Measurements from ENCODE around the gene HECTD1.
"Not testable (repeated sequence)": the region's sequence is repeated elsewhere in the genome, so short reads cannot be mapped to it uniquely, and the experiment has no call there.

Gene HECTD1

DNA sequence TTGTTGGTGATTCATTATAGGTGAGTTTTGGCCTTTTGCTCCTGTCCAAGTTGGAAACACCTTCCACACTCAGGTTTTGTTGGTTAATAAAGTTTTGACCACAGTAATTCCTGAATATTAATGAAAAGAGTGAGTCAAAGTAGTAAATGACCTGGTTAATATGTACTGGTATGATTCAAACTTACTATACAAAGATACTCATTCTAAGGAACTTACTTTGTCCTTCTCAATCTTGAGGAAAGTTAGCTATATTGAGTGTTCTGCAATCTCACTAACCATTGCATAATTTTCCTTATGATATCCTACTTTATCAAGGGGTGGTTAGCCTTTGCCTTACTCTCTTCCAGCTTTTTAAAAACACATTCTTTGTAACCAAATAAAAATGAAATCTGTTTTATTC is 20.9 kb upstream of the HECTD1 start:
- DNase-seq (ENCODE audit: low spot score), result no peak

DNA sequence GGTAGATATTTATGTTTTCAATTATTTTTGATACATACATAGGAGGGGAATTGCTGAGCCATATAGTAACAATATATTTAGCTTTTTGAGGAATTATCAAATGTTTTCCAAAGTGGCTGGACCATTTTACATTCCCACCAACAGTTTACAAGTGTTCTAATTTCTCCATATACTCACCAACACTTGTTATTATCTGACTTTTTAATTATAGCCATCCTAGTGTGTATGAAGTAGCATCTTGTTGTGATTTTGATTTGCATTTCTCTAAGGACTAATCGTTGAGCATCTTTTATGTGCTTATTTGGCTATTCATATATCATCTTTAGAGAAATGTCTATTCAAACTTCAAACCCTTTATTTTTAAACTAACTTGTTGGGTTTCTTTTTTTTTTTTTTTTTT is 17.2 kb upstream of the HECTD1 start:
- DNase-seq (ENCODE audit: low spot score), result no peak

GRCh38 chr14:31223331-31223730 is 15.7 kb upstream of the HECTD1 start:
- no peak for DNase-seq (ENCODE audit: low spot score)

- DNase-seq (ENCODE audit: low spot score), result no peak
These were observed 15.2 kb upstream of the HECTD1 start for GRCh38 chr14:31222834-31223233.

GRCh38 chr14:31221266-31221665 is 13.7 kb upstream of the HECTD1 start:
- no peak for DNase-seq (ENCODE audit: low spot score)

DNA sequence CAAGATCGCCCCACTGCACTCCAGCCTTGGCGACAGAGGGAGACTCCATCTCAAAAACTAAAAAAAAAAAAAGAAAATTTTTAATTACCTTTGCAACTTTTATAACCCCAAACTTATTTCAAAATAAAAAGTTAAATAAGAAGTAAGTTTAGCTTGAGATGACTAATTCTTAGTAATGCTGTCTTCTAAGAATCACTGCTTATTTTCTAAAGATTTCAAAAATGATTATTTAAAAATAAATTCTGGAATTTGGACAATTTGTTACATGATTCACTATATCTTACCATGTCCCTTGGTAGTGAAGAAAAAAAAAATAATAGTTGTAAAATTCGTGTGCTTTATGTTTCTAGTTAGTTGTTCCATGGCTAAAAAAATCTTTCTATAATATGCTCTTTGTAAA is 11.6 kb upstream of the HECTD1 start:
- DNase-seq (ENCODE audit: low spot score), result no peak

- DNase-seq (ENCODE audit: low spot score), result no peak
These were observed 8.8 kb upstream of the HECTD1 start for GRCh38 chr14:31216359-31216758.

GRCh38 chr14:31212893-31213292 is 5.3 kb upstream of the HECTD1 start:
- DNase-seq (ENCODE audit: low spot score), result no peak

GRCh38 chr14:31209605-31210004 is 2.0 kb upstream of the HECTD1 start:
- no peak for DNase-seq (ENCODE audit: low spot score)

DNA sequence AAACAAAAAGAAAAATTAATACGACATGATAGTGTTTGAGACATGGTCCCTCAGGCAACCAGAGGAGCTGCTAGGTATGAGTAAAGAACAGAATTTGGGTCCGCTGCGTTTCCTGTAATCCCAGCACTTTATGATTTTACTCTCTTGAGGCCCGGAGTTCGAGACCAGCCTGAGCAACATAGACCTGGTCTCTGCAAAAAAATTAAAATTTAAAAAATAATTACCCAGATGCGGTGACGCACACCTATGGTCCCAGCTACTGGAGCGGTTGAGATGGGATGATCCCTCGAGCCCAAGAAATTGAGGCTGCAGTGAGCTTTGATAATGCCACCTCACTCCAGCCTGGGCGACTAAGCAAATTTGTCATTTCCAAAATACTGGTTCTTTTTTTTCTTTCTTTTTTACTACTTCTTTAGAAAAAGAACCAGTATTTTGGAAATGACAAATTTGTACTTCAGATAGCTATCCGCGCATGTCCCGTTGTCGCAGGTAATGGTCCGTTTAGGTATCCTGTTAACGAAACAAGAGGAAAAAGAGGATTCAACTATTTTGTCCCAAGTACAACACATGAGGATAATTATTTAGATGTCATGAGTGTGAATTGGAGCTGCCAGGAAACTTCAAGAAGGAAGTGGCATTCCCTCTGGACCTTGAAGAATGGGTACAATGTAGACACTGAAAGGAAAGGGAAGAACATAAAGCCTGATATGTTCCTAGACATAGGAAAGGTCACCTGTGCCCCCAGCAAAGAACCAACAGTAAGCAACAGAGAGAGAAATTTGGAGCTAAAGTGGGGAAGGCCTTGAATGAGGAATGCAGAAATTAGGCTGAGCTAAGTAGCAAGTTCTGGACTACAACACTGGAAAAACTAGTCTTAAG is 1.2 kb upstream of the HECTD1 start:
- no peak for DNase-seq (ENCODE audit: low spot score)

DNA sequence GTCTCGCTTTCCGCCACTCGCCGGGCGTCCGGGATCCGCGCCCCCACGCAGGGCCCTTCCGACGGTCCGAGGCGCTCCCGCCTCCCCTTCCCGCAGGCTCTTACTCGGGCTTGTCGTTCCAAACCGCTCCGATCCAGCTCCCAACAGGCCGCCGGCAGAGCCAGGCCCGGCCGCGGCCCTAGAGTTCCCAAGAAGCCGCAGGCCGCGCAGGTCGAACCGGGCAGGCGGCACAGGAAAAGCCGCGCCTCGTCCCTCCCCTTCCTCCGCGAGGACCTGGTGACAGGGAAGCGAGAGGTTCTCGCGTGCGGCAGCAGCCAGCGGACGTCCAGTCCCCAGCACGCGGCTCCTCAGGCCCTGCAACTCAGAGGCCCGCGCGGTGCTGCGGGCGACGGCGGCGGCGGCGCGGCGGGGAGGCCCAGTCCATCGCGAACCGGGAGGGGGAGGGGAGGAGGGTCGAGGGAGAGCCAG is 272 bp downstream of the HECTD1 start:
- DNase-seq (ENCODE audit: low spot score), result peak; percentile 84

GRCh38 chr14:31206536-31207286 is 882 bp downstream of the HECTD1 start:
- DNase-seq (ENCODE audit: low spot score), result no peak

DNA sequence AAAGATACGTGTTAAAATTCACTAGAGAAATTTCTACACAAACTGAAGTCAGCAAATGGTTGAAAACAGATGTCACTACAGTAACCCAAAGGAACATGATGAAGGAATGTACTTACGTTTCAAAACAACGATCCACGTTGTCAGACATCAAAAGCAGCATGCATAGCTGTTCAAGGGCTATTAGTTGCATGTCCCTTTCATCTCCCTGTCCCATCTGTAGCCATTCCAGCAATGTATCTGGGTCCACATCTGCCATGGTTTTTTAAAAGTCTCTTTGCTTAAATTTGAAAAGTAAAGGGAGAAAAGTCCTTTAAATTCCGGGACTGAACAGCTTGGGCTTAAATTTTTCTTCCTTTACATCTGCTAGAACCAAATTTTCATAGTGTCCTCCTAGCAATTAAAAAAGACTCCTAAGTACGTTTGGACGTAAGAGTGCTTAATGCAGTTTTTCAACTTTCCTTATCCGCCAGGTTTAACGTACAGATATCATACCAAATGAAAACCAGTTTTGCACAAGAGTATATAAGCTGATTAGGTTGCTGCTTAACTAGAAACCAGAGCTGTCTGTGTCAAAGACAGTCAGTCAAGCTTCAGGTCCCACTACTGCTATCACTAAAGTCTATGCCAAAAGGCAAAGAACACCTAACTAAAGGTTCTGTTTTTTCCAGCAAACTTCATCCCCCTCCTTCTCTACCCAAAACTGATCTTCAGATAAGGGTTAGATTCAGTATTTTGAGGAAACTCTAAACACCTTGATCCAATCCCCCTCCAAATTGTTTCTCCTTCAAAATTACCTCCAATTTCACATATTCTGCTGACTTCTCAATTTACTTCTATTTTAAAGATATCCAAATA is 1.7 kb downstream of the HECTD1 start:
- peak; percentile 38 for DNase-seq (ENCODE audit: low spot score)

DNA sequence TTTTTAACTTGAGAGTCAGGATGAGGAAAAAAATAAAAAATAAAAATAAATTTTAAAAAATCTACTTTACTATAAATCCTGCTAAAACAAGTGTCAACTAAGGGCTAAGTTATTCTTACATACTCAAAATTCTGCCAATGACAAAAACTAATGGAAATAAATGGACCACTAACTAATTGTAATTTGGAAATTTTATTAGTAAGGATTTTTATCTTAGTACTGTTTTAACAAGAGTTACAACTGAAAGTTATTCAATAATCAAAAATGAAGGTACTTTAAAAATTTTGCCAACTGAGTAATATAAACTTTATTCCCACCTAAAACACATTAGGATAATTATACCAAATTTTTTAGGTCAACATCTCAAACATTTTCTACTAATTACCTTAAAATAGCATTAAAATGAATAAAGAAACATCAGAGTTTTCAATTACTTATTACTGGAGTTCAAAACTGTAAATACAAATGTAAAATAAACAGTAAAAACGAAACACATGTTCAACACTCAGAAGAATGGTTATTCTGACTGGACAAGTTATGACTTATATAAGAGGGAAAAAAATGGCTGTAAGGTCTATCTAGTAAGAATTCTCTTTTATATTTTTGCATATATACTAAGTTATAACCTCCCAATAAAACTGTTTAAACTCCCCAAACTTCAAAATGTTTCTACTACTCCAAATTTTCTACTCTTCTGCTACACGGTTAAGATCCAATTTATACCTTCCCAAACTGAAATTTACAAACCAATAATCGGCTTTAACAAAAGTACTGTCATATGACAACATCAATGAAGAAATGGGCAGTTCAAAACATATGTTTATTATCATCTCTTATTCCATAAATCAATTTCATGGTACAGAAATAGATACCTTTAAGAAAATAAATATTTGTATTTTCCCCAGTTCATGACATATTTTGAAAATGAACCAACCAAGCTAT is 2.7 kb downstream of the HECTD1 start:
- no peak for DNase-seq (ENCODE audit: low spot score)

DNA sequence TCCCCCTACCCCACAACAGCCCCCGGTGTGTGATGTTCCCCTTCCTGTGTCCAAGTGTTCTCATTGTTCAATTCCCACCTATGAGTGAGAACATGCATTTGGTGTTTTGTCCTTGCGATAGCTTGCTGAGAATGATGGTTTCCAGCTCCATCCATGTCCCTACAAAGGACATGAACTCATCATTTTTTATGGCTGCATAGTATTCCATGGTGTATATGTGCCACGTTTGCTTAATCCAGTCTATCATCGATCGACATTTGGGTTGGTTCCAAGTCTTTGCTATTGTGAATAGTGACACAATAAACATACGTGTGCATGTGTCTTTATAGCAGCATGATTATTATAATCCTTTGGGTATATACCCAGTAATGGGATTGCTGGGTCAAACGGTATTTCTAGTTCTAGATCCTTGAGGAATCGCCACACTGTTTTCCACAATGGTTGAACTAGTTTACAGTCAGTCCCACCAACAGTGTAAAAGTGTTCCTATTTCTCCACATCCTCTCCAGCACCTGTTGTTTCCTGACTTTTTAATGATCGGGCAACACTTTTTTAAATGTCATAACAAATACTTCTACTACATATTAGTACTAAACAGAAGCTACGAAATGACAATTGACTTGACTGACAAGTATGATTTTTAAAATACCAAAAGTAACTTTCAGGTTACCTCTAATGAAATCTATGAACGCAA is 3.5 kb downstream of the HECTD1 start:
- DNase-seq (ENCODE audit: low spot score), result not testable (repeated sequence)

DNA sequence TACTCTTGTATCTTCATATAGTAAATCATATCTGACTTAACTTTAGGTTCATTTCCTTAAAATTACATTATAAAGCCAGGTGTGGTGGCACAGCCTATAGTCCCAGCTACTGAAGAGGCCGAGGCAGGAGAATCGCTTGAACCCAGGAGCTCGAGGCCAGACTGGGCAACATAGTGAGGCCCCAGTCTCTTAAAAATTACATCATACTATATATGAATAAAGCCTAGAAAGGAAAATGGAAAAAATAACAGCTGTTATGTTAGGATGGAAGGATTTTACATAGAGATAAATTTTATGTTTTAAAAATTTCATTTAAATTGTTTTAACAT is 4.2 kb downstream of the HECTD1 start:
- DNase-seq (ENCODE audit: low spot score), result no peak

DNA sequence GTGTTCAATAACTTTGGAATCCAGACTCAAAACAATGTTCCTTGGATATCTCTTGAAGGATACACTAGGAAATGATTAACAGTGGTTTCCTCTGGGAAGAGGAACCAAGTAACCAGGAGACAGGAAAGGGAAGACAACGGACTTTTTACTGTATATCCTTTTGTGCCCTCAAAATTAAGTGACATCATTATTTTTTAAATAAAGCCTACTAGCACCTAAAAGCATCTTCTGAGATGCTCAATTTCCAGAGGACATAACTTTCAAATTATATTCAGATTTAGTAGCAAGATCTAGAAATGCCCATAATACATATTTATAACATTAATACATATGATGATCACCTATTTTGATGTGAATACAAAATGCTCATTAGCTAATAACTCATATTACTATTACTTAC is 6.5 kb downstream of the HECTD1 start:
- peak; percentile 48 for DNase-seq (ENCODE audit: low spot score)

GRCh38 chr14:31200702-31200990 is 6.9 kb downstream of the HECTD1 start:
- DNase-seq (ENCODE audit: low spot score), result no peak

DNA sequence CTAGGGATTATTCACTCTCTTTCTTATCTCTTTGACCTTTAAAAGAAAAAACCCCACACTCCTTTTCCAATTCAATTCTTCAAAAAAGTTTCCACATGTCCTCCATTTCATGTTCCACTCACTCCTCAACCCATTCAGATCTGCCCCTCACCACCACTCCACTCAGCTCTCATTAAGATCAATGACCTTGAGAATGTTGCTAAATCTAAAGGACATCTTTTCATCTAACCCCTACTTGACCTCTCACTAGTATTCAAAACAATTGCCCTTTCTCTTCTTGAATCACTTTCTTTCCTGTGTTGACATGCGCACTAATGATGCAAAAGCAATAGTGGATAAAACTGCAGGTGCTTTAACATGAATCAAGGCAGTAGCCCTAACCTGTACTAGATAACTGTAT is 9.9 kb downstream of the HECTD1 start:
- no peak for DNase-seq (ENCODE audit: low spot score)

DNA sequence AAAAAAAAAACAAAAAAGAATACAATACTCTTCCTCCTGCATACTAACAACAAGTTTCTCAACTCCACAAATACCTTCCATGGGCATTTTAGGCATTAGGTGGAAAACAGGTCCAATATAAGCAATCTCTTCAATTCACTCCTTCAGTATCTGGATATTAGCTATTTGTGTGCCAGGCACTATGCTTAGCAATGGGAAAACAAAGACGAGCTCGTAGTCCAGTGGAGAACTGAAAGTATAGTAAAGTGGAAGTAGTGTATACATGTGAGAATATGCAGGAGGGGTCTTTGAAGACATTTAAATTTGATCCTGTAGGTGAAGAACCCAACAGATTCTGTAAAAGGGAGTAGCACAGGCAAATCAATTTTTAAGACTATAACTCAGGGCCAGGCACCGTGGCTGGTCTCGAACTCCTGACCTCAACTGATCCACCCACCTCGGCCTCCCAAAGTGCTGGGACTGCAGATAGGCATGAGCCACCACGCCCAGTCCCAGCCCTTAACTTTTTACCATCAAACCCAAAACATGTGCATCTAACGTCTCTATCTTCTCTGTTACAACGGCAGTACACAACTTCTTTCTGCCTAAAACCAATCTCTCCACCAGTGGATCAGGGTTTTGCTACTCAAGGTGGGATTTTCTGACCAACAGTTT is 10.6 kb downstream of the HECTD1 start:
- DNase-seq (ENCODE audit: low spot score), result no peak

Data from kidney capillary endothelial cell (primary cell).